ENCODE results near the gene MTFMT. TPM values are rescaled to one million over a fixed set of nuclear protein-coding genes. Genes with fewer than 3 reads are reported as not detected.

MTFMT gene
- total and polyA plus RNA-seq, 2 of the 4 experiments (the other 2 are of a cell fraction) = 8.9 to 21.3 TPM

GRCh38 chr15:65052956-65053355 lies 23.5 kb upstream of the MTFMT start (continued):
- TF ChIP-seq CTCF (conservative IDR thresholded peaks at IDR 0.05; ENCODE audit: low read depth, low read length) = no peak
- no peak for TF ChIP-seq SMC3 (IDR thresholded peaks at IDR 0.05; ENCODE audit: low read depth, low read length)
- no peak for TF ChIP-seq BHLHE40 (IDR thresholded peaks at IDR 0.05; ENCODE audit: low read depth, low read length)

- Histone ChIP-seq H2BK20ac (ENCODE audit: low read depth, low read length) (peak overlapping the region; percentile 27), H3K27ac (ENCODE audit: insufficient read depth, low read length) (no peak overlapping the region), H2AK9ac (replicated peaks; ENCODE audit: low read depth, low read length, poor library complexity) (peak overlapping the region; percentile 76), H4K5ac (ENCODE audit: low read depth, low read length) (peak overlapping the region; percentile 53), H3K9me1 (ENCODE audit: insufficient read depth, low read length) (peaks cover 25% of the 10 kb centered on the region), H2AFZ (replicated peaks; ENCODE audit: low read length, poor library complexity) (no peak overlapping the region), H3K79me1 (ENCODE audit: low read depth in 1 of 2, low read length in 2 of 2) (no peaks in the 10 kb centered on the region; a peak in 1 of 4 replicates), H3K27me3 (ENCODE audit: control insufficient read depth, insufficient read depth, low read length) (no peaks in the 10 kb centered on the region), H2BK5ac (ENCODE audit: low read depth, low read length, poor library complexity, severe bottlenecking) (peak overlapping the region; percentile 62), H4K20me1 (ENCODE audit: insufficient read depth, low read length) (no peaks in the 10 kb centered on the region), H3K4me2 (ENCODE audit: low read depth, low read length) (no peak overlapping the region), H4K91ac (ENCODE audit: insufficient read depth, low read depth, low read length) (peak overlapping the region; percentile 65), H3K18ac (ENCODE audit: low read depth, low read length) (peak overlapping the region; percentile 49), H2BK120ac (ENCODE audit: low read depth, low read length) (peak overlapping the region; percentile 62), H3K4me1 (ENCODE audit: control insufficient read depth, insufficient read depth, low read length) (peaks cover 24% of the 10 kb centered on the region), H3K56ac (ENCODE audit: extremely low read depth, insufficient read depth, low read length) (no peak overlapping the region), H3K9ac (ENCODE audit: low read depth, low read length) (no peak overlapping the region), H3K4me3 (ENCODE audit: insufficient read depth, low read depth, low read length) (no peak overlapping the region), H3K9me3 (ENCODE audit: control insufficient read depth, insufficient read depth, low read length) (no peaks in the 10 kb centered on the region), H2BK15ac (ENCODE audit: low read depth, low read length) (peak overlapping the region; percentile 77; the same call in 1 of the 3 replicates), H3K4ac (ENCODE audit: low read depth, low read length) (peak overlapping the region; percentile 59), H4K8ac (ENCODE audit: low read depth in 2 of 2, low read length in 2 of 2) (no peak overlapping the region; a peak in 1 of 4 replicates), H3K14ac (replicated peaks; ENCODE audit: low read depth, low read length) (peak overlapping the region; percentile 14; the same call in 1 of the 2 replicates), H3K23ac (ENCODE audit: low read depth, low read length) (no peak overlapping the region), H3K36me3 (ENCODE audit: control insufficient read depth, insufficient read depth, low read length) (no peaks in the 10 kb centered on the region), H2AK5ac (ENCODE audit: low read depth, low read length) (peak overlapping the region; percentile 92)
- no peak for TF ChIP-seq SMC3 (IDR thresholded peaks at IDR 0.05; ENCODE audit: low read depth, low read length)
- TF ChIP-seq POLR2A (IDR thresholded peaks at IDR 0.05; ENCODE audit: low read depth, low read length) = no peak
- TF ChIP-seq FOS (IDR thresholded peaks at IDR 0.05; ENCODE audit: low read depth, low read length) = no peak
- no peak for TF ChIP-seq USF2 (IDR thresholded peaks at IDR 0.05; ENCODE audit: low read depth, low read length)
- no peak for TF ChIP-seq MXI1 (IDR thresholded peaks at IDR 0.05; ENCODE audit: borderline replicate concordance, low read depth, low read length)
- no peak for TF ChIP-seq RAD21 (IDR thresholded peaks at IDR 0.05; ENCODE audit: low read length)
- intact Hi-C loops (cut with micrococcal nuclease) (no loop called here), dilution Hi-C loops (cut with HindIII; ENCODE audit: low sequenced_read_pairs, unreplicated experiment) (no loop called here), in situ Hi-C loops (cut with MboI; ENCODE audit: low sequenced_read_pairs) (loop anchor here (5.0 kb wide), 1 partner anchor 36 kb away; no protein-coding TSS in a partner anchor)
- ChIA-PET CTCF (interaction anchor here (1.1 to 1.3 kb wide), 2 partner anchors 17 to 50 kb away, joined by 4 to 5 read pairs; no protein-coding TSS in a partner anchor), POLR2A (ENCODE audit: unreplicated experiment) (no interaction called here)
- 70% methylated on average over 2 of the region's 2 CpGs; no CpG with 5 or more reads in 1 of the 2 experiments for WGBS, 2 experiments (ENCODE audit: extremely low coverage in 2 of 2, insufficient read length in 1 of 2)
- DNase-seq = no peak
- BruUV-seq (replicated peaks) = no TSS peak
- ATAC-seq (ENCODE audit: low read depth) = no peak
Measured at GRCh38 chr15:65051266-65051665, 21.8 kb upstream of the MTFMT start.

All from IMR-90 (cell line).